Activated T-cell treated with anti-CD3 and anti-CD28 coated beads, Interleukin-2, amount 50 U/mL, for 4 hours (primary cell): ENCODE data around the gene DNAJC2. TPM values are rescaled to one million over a fixed set of nuclear protein-coding genes. Genes with fewer than 3 reads are reported as not detected.

Experiments
- ATAC-seq, 2 donors: fragments of 200-7000 bp; cut with Tn5 transposase; one replicate each; pipeline ENCODE4 v1.10.0; 2021
- DNase-seq: peaks from one replicate; pipeline ENCODE4 v3.0.0-alpha.2; 2020
- H3K27me3 Mint-ChIP-seq: one replicate; pipeline ENCODE4 v1.8.0; 2021; ENCODE audit warnings: low read depth, mixed read lengths
- H3K36me3 Mint-ChIP-seq: one replicate; pipeline ENCODE4 v1.8.0; 2022; ENCODE audit warnings: mixed read lengths; ENCODE audit not compliant: insufficient read depth
- H3K4me1 Mint-ChIP-seq: one replicate; pipeline ENCODE4 v1.8.0; 2021; ENCODE audit warnings: low read depth, mixed read lengths
- H3K4me3 Mint-ChIP-seq: one replicate; pipeline ENCODE4 v1.8.0; 2021; ENCODE audit warnings: mild to moderate bottlenecking, moderate library complexity, mixed read lengths
- H3K9me3 Mint-ChIP-seq: one replicate; pipeline ENCODE4 v1.8.0; 2021; ENCODE audit warnings: mixed read lengths
- total RNA-seq, 3 donors: library from RNA; stranded (reverse); gene quantifications; one replicate each; pipeline ENCODE4 v1.2.1, GENCODE V29; 2021

The DNAJC2 gene
- total RNA-seq, 3 donors from 2014 or later, result 93.8 to 99.4 (median 97.2) TPM

DNA sequence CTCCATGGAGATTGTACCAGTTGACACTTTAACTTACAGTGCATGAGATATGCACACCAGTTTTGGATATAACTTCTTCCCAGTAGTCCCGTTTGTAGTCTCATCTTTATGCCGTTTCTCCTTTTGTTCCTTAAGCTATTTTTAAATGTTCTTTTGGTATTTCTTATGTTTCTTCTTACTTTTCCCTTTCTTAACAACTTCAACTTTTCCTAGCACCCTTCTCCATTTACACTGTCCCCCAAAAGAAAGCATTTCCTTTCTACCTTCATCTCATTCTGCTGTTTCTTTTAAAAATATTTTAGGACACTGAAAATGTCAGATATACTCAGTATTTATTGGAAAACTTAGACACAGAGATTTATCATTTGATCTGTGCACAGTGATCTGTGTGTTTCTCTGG lies 4.4 kb upstream of the DNAJC2 start:
- Mint-ChIP-seq H3K27me3 (no peaks in the 10 kb centered on the region), H3K9me3 (no peaks in the 10 kb centered on the region), H3K36me3 (peaks cover 25% of the 10 kb centered on the region), H3K4me3 (peak overlapping the region; percentile 100), H3K4me1 (peaks cover 55% of the 10 kb centered on the region)
- ATAC-seq (no peak), DNase-seq (no peak)

DNA sequence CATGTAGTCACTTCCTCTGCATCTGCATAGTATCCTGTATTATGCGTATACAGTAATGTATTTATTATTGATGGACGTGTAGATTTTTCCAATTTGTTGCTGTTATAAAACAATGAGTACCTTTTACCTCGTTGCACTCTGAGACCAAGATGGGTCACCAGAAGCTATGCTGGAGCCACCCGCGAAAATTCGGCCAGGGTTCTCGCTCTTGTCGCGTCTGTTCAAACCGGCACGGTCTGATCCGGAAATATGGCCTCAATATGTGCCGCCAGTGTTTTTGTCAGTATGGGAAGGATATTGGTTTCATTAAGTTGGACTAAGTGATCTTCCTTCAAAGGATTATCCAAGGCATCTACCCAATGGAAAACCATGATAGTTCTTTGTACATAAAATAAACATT lies 3.9 kb upstream of the DNAJC2 start:
- ATAC-seq (no peak), DNase-seq (no peak)
- Mint-ChIP-seq H3K9me3 (no peaks in the 10 kb centered on the region), H3K27me3 (no peaks in the 10 kb centered on the region), H3K4me3 (peak overlapping the region; percentile 100), H3K4me1 (peaks cover 55% of the 10 kb centered on the region), H3K36me3 (peaks cover 25% of the 10 kb centered on the region)

DNA sequence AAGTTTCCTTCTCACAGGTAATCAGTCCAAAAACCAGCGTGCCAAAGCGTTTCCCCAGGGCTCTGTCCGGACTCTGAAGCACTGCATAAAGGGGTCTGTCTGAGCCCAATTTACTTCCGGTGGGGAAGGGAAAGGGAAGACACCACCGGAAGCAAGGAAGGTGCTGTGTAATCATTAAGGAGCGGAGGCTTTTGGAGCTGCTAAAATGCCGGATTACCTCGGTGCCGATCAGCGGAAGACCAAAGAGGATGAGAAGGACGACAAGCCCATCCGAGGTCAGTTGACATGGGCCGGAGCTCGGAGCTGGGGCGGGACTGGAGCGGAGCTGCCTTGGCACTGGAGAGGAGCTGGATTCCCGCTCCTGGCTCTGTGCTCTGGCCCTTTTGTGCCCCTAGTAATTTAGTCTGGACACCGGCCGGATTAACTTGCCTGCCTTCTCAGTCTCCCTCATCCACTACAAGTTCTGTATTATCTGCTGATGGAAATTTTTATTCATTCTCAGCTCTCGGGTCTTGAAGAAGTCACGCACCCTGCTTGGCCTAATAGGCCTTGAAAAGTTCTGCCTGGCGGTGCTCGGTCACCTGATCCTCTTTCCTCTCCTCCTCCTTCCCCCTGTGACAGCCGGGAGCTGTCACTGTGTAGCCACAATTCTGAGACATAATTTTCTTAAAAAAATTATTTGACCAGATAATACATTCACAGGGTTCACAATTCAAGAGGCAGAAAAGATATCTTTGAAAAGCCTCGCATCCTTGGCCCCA lies 3.1 kb upstream of the DNAJC2 start, which contains the start of gene PSMC2:
Gene PSMC2 (plus strand): TSS at position 137 of the 761 bp plus-strand sequence. CDS start 69 bp downstream, at position 206.
- peaks cover 20% of the 10 kb centered on the region for H3K36me3 Mint-ChIP-seq
- peaks cover 54% of the 10 kb centered on the region for H3K4me1 Mint-ChIP-seq
- H3K9me3 Mint-ChIP-seq, result no peaks in the 10 kb centered on the region
- H3K27me3 Mint-ChIP-seq, result no peaks in the 10 kb centered on the region
- peak within 1 kb of the TSS; percentile 100 for H3K4me3 Mint-ChIP-seq
- ATAC-seq (peak; percentile 69 to 72), DNase-seq (peak; percentile 72)

DNA sequence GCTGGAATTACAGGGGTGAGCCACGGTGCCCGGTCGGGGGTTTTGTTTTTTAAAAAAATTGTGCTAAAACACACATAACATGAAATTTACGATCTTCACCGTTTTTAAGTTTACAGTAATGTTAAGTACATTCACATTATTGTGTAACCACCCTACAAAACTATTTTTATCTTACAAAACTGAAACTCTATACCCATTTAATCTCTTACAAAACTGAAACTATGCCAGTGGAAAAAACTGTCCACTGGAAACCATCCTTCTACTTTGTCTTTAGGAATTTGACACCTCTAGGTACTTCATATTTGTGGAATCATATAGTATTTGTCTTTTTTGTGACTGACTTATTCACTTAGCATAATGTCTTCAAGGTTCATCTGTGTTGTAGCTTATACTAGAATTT lies 1.8 kb upstream of the DNAJC2 start:
- Mint-ChIP-seq H3K36me3 (peaks cover 21% of the 10 kb centered on the region), H3K4me3 (peak overlapping the region; percentile 100), H3K9me3 (no peaks in the 10 kb centered on the region), H3K4me1 (peaks cover 52% of the 10 kb centered on the region), H3K27me3 (no peaks in the 10 kb centered on the region)
- DNase-seq, result no peak
- no peak for ATAC-seq

DNA sequence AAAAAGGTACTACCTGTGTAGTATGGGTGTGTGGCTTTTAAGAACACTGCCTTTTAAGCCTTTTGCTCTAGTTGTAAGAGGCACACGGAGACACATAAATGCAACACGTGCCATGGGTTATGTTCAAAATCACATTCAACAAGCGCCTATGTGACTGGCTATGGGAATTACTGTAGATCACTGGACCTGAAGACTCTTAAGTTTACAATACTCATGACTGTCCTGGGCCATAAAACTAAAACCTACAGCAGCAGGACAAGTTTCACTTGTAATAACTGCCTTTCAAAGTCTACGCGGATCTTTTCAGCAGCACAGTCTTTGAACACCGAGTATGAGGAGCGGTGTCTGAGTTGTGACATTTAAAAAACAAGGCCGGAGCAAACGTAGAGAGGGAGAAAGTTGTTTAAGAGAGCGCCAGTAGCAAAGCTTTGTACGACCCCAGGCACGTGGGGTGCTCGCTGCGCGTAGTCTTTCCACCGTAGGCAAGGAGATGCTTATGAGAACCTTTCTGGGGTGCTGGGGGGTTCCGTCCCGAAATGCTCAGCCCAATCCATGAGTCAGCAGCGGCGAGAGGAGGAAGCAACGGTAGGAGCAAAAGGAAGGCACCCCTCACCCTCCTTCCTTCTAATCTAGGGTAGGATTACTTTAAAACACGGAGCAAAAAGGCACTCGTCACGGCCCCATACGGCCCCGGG lies 662 bp downstream of the DNAJC2 start:
- peak; percentile 33 to 41 for ATAC-seq
- peak; percentile 42 for DNase-seq
- Mint-ChIP-seq H3K36me3 (peaks cover 30% of the 10 kb centered on the region), H3K4me3 (peak overlapping the region; percentile 99), H3K4me1 (peaks cover 55% of the 10 kb centered on the region), H3K9me3 (no peaks in the 10 kb centered on the region), H3K27me3 (no peaks in the 10 kb centered on the region)

DNA sequence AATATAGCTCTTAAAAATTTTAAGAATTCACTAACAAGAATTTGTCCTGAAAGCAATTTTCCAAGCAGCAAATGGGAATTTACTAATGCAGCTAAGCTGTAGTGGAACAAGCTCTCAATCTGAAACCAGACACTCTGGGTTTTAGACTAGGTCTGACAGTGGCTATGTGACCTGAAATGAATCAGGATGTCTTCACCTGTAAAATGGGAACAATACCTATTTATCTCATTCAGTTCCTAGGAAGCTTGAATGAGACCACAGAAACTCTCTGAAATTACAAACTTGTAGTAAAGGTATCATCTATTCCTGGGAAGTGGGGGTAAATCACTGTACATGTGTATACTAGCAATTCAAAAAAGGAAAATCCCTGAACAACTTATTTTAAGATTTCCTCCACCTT lies 1.2 kb downstream of the DNAJC2 start:
- peaks cover 52% of the 10 kb centered on the region for H3K4me1 Mint-ChIP-seq
- no peaks in the 10 kb centered on the region for H3K27me3 Mint-ChIP-seq
- peak overlapping the region; percentile 99 for H3K4me3 Mint-ChIP-seq
- DNase-seq, result no peak
- peaks cover 27% of the 10 kb centered on the region for H3K36me3 Mint-ChIP-seq
- no peaks in the 10 kb centered on the region for H3K9me3 Mint-ChIP-seq
- ATAC-seq, result peak in 1 of 2 donors; percentile 0

DNA sequence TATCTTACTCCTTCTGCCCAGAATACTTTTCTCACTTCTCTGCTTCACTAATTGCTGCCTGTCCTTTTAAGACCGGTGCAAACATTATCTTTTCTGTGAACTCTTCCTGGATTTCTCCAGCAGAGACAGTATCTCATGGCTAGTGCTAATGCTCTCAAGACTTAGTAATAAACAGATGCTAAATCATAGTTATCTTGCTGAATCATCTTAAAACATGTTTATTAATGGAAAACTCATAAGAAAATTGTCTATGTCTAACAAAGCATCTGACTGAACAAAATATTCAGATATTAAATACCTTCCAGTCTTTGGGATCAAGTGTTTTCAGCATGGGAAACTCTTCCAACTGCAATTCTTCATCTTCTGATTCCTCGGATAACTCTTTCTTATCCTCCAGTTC lies 3.1 kb downstream of the DNAJC2 start:
- Mint-ChIP-seq H3K27me3 (no peaks in the 10 kb centered on the region), H3K4me1 (peaks cover 44% of the 10 kb centered on the region), H3K36me3 (peaks cover 36% of the 10 kb centered on the region), H3K4me3 (peak overlapping the region; percentile 58), H3K9me3 (no peaks in the 10 kb centered on the region)
- DNase-seq (no peak), ATAC-seq (no peak)

DNA sequence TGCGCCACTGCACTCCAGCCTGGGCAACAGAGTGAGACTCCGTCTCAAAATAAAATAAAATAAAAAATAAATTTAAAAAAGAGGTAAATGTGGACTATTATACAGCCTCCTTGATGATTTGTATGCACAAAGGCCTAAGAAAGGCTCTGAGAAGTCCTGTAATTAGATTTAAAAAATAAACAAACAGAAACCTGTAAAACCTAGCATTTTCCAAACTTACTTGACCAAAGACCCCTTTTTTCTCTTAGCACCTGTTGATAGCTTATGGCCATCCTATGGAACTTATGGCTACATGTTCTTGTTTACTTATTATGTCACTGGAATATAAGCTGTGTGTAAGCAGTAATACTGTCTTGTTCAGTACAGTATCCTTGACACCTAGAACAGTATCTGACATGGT lies 5.7 kb downstream of the DNAJC2 start:
- DNase-seq (no peak), ATAC-seq (no peak)
- peaks cover 34% of the 10 kb centered on the region for H3K4me1 Mint-ChIP-seq
- no peaks in the 10 kb centered on the region for H3K27me3 Mint-ChIP-seq
- H3K4me3 Mint-ChIP-seq, result no peak overlapping the region
- no peaks in the 10 kb centered on the region for H3K9me3 Mint-ChIP-seq
- H3K36me3 Mint-ChIP-seq, result peaks cover 36% of the 10 kb centered on the region

DNA sequence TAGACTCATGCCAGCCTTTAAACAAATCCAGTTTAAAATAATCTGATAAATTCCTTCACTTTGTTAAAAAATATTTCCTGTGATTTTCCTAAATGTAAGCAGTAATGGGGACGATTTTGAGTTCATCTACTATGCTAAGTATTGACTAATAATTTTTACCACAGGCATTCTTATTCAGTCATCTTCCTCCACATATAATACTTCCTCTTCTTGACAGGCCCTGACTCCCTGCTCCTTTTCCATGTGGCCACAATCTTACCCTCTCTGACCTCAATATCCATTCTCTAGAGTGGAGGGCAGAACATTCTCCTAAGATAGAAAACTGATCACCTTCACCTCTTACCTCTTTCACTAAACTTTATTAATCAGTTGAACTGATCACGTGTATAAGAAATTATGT lies 7.8 kb downstream of the DNAJC2 start:
- no peaks in the 10 kb centered on the region for H3K9me3 Mint-ChIP-seq
- no peak for ATAC-seq
- no peaks in the 10 kb centered on the region for H3K27me3 Mint-ChIP-seq
- peaks cover 26% of the 10 kb centered on the region for H3K4me1 Mint-ChIP-seq
- no peak for DNase-seq
- peaks cover 33% of the 10 kb centered on the region for H3K36me3 Mint-ChIP-seq
- H3K4me3 Mint-ChIP-seq, result no peak overlapping the region

DNA sequence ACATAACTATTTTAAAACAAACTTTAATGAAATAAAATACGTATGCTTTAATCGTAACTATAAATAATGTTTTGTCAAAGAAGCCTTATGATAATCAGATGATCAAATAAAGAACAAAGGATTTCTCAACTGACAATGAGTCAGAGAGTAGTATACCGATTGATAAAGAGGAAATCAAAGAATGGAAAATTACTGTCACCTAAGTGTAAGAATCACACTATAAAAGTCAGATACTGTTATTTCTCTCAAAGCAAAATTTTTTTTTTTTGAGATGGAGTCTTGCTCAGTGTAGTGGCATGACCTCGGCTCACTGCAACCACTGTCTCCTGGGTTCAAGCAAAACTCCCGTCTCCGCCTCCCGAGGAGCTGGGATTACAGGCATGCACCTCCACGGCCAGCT lies 18.8 kb downstream of the DNAJC2 start:
- Mint-ChIP-seq H3K9me3 (no peaks in the 10 kb centered on the region), H3K4me1 (peaks cover 14% of the 10 kb centered on the region), H3K4me3 (no peak overlapping the region), H3K36me3 (peaks cover 24% of the 10 kb centered on the region), H3K27me3 (no peaks in the 10 kb centered on the region)
- DNase-seq (no peak), ATAC-seq (peak; percentile 73 to 84)

DNA sequence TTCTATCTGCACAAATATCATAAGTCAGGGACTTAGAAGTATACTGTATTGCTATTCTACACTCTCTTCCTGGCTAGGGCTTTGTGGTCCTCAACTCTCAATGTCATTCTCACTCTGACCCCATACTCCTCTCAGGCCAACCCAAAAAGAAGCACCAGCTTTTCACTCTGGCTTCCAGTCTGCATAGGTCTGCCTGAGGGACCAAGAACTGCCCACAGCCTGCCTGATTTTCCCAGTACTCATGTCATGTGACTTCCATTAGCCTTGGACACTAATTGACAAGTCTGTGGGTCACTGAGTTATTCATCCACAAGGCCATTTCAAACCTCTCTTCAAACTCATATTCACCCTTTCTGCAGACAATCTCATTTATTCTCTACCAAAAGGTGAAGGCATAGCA lies 27.6 kb downstream of the DNAJC2 start:
- H3K9me3 Mint-ChIP-seq, result no peaks in the 10 kb centered on the region
- no peaks in the 10 kb centered on the region for H3K27me3 Mint-ChIP-seq
- H3K4me1 Mint-ChIP-seq, result peaks cover 3% of the 10 kb centered on the region
- ATAC-seq (no peak), DNase-seq (no peak)
- peaks cover 49% of the 10 kb centered on the region for H3K36me3 Mint-ChIP-seq
- H3K4me3 Mint-ChIP-seq, result no peak overlapping the region

DNA sequence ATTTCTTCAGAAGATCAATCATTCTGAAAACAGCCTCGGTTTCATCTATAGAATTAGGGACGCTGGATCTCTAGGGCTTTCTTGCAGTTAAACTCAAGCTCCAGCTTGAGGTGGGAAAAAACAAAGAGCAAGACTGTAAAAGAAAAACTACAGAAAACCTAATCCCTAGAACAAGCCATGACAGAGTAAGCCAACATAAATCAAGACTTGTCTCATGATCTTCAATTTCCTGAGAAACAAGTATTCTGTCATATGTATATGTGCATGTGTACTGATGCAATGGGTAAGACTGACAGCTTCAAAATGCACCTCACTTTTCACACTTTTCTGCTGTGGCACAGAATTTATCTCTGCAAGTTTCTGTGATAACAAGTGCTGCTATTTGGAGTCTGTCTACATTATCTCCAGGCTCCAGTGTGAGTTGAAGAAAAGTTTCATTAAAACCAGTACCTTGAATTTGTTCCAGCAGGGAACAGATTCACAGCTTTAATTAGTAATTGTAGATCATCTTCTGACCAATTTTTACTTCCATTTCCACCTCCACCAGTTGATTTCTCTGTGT lies 28.1 kb downstream of the DNAJC2 start:
- H3K27me3 Mint-ChIP-seq, result no peaks in the 10 kb centered on the region
- no peak for ATAC-seq
- DNase-seq, result no peak
- no peaks in the 10 kb centered on the region for H3K9me3 Mint-ChIP-seq
- H3K4me1 Mint-ChIP-seq, result peaks cover 3% of the 10 kb centered on the region
- no peak overlapping the region for H3K4me3 Mint-ChIP-seq
- H3K36me3 Mint-ChIP-seq, result peaks cover 54% of the 10 kb centered on the region

DNA sequence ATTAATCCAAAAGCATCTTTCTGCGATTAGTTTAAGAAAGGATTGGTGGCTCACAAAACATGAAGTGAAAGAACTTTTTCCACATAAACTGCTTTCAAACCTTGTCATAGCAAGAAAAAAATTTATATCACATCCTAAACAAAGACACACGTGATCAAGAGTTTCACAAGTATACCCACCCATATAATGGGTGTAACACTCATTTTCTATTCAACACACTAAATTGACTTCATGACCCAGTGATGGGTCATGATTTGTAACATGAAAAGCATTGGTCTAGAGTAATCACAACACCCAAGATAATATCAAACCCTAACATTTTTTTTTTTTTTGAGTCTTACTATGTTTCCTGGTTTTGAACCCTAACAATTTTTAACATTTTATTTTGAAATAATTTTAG lies 29.7 kb downstream of the DNAJC2 start:
- H3K4me1 Mint-ChIP-seq, result peaks cover 3% of the 10 kb centered on the region
- peak in 1 of 2 donors; percentile 51 for ATAC-seq

DNA sequence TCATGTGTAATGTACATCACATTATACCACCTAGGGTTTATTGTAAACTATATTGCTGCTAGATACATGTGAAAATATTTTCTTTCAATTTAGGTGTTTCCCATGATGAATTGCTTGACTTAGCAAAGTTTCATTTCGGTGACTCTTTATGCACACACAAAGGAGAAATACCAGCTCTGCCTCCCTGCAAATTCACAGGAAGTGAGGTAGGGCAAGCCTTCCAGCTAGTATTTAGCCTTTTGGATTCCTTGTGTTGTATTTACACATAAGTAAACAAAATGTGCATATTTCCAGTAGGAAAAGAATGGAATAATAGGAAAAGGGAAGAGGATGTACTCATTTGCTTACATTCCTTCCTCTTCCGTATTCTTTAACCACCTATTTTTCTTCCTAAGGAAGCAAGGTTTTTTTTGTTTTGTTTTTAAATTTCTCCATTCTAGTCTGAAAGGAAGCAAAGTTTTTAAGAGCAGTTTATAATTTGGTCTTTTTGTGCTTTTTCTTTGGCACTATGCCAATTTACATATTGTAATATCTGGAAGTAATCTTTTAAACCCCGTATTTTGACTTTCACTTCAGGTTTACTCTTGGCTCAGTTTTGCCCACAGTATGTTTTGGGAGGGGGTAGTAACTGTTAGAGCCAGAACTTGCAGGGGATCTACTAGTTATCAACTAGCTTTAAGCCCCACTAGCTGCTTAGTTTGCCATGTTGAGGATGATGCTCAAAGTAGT lies 36.9 kb downstream of the DNAJC2 start:
- DNase-seq (no peak), ATAC-seq (no peak)
- Mint-ChIP-seq H3K9me3 (no peaks in the 10 kb centered on the region), H3K4me3 (no peak overlapping the region), H3K27me3 (no peaks in the 10 kb centered on the region), H3K4me1 (peaks cover 16% of the 10 kb centered on the region), H3K36me3 (peaks cover 46% of the 10 kb centered on the region)

More for the DNA sequence above, 29.7 kb downstream of the DNAJC2 start:
- no peak for DNase-seq
- H3K27me3 Mint-ChIP-seq, result no peaks in the 10 kb centered on the region
- H3K9me3 Mint-ChIP-seq, result no peaks in the 10 kb centered on the region
- H3K4me3 Mint-ChIP-seq, result no peak overlapping the region
- H3K36me3 Mint-ChIP-seq, result peaks cover 60% of the 10 kb centered on the region
